Muscle layer of duodenum (tissue), 2 donors: ENCODE measurements around the gene GRID1.
"Not testable (repeated sequence)": the region's sequence is repeated elsewhere in the genome, so short reads cannot be mapped to it uniquely, and the experiment has no call there.

Experiments used
- H3K27ac ChIP-seq: one replicate; pipeline ENCODE4 v1.7.0; 2013; ENCODE audit warnings: mild to moderate bottlenecking, low read length
- H3K27me3 ChIP-seq: one replicate; pipeline ENCODE4 v1.7.0; 2013; ENCODE audit warnings: low read depth, mild to moderate bottlenecking, control low read depth, low read length
- H3K36me3 ChIP-seq, 2 donors: one replicate each; pipeline ENCODE4 v1.7.0; 2013; ENCODE audit warnings: low read length in 2 of 2, control low read depth in 1 of 2, mild to moderate bottlenecking in 1 of 2; ENCODE audit not compliant: insufficient read depth in 2 of 2, control insufficient read depth in 1 of 2
- H3K4me1 ChIP-seq, 2 donors: one replicate each; pipeline ENCODE4 v1.7.0; 2013; ENCODE audit warnings: low read length in 2 of 2, mild to moderate bottlenecking in 2 of 2, control low read depth in 1 of 2, moderate library complexity in 1 of 2; ENCODE audit not compliant: insufficient read depth in 2 of 2, control insufficient read depth in 1 of 2
- H3K4me3 ChIP-seq, 2 donors: one replicate each; pipeline ENCODE4 v1.7.0; 2013; ENCODE audit warnings: low read length in 2 of 2, low read depth in 1 of 2, mild to moderate bottlenecking in 1 of 2
- H3K9me3 ChIP-seq, 2 donors: one replicate each; pipeline ENCODE4 v1.7.0; 2013; ENCODE audit warnings: low read length in 2 of 2, control low read depth in 1 of 2, mild to moderate bottlenecking in 1 of 2; ENCODE audit not compliant: control insufficient read depth in 1 of 2
- donor health status: healthy.

GRID1 gene

GRCh38 chr10:85851934-85852333 is 514.7 kb downstream of the GRID1 start:
- no peaks in the 10 kb centered on the region for H3K36me3 ChIP-seq
- no peak overlapping the region for H3K4me3 ChIP-seq
- no peak overlapping the region for H3K27ac ChIP-seq
- no peaks in the 10 kb centered on the region for H3K27me3 ChIP-seq
- no peaks in the 10 kb centered on the region for H3K4me1 ChIP-seq
- H3K9me3 ChIP-seq: peaks cover 0 to 8% of the 10 kb centered on the region in 2 donors

- H3K27me3 ChIP-seq: no peaks in the 10 kb centered on the region
- H3K36me3 ChIP-seq: no peaks in the 10 kb centered on the region
- no peak overlapping the region for H3K27ac ChIP-seq
- no peak overlapping the region for H3K4me3 ChIP-seq
- no peaks in the 10 kb centered on the region for H3K4me1 ChIP-seq
- peaks cover 0 to 8% of the 10 kb centered on the region in 2 donors for H3K9me3 ChIP-seq
These were observed 515.3 kb downstream of the GRID1 start for GRCh38 chr10:85851325-85851724.

- no peaks in the 10 kb centered on the region for H3K4me1 ChIP-seq
- no peaks in the 10 kb centered on the region for H3K36me3 ChIP-seq
- no peak overlapping the region for H3K4me3 ChIP-seq
- peaks cover 0 to 8% of the 10 kb centered on the region in 2 donors for H3K9me3 ChIP-seq
- no peaks in the 10 kb centered on the region for H3K27me3 ChIP-seq
- H3K27ac ChIP-seq: no peak overlapping the region
These were observed 515.9 kb downstream of the GRID1 start for GRCh38 chr10:85850736-85851135.

GRCh38 chr10:85849315-85849714 is 517.3 kb downstream of the GRID1 start:
- H3K27ac ChIP-seq: no peak overlapping the region
- H3K9me3 ChIP-seq: peaks cover 0 to 8% of the 10 kb centered on the region in 2 donors
- no peaks in the 10 kb centered on the region for H3K36me3 ChIP-seq
- H3K4me3 ChIP-seq: no peak overlapping the region
- no peaks in the 10 kb centered on the region for H3K4me1 ChIP-seq
- no peaks in the 10 kb centered on the region for H3K27me3 ChIP-seq

- Histone ChIP-seq H3K9me3 (peaks cover 0 to 8% of the 10 kb centered on the region in 2 donors), H3K36me3 (no peaks in the 10 kb centered on the region), H3K4me3 (no peak overlapping the region), H3K27me3 (no peaks in the 10 kb centered on the region), H3K4me1 (no peaks in the 10 kb centered on the region), H3K27ac (no peak overlapping the region)
These were observed 517.8 kb downstream of the GRID1 start for GRCh38 chr10:85848756-85849155.

GRCh38 chr10:85847085-85847484 is 519.5 kb downstream of the GRID1 start:
- no peak overlapping the region for H3K27ac ChIP-seq
- no peaks in the 10 kb centered on the region for H3K27me3 ChIP-seq
- peaks cover 0 to 8% of the 10 kb centered on the region in 2 donors for H3K9me3 ChIP-seq
- H3K4me1 ChIP-seq: no peaks in the 10 kb centered on the region
- no peak overlapping the region for H3K4me3 ChIP-seq
- no peaks in the 10 kb centered on the region for H3K36me3 ChIP-seq

- not testable (repeated sequence) for H3K27me3 ChIP-seq, H3K4me3 ChIP-seq, H3K36me3 ChIP-seq, H3K4me1 ChIP-seq, H3K27ac ChIP-seq
- H3K9me3 ChIP-seq: peaks cover 12 to 29% of the 10 kb centered on the region in 2 donors
These were observed 527.9 kb downstream of the GRID1 start for GRCh38 chr10:85838660-85839059.

GRCh38 chr10:85832988-85833387 is 533.6 kb downstream of the GRID1 start:
- Histone ChIP-seq H3K27me3 (no peaks in the 10 kb centered on the region), H3K36me3 (no peaks in the 10 kb centered on the region), H3K27ac (no peak overlapping the region), H3K4me3 (no peak overlapping the region), H3K4me1 (no peaks in the 10 kb centered on the region), H3K9me3 (peaks cover 6 to 24% of the 10 kb centered on the region in 2 donors)

- Histone ChIP-seq H3K27ac (no peak overlapping the region), H3K36me3 (no peaks in the 10 kb centered on the region), H3K4me1 (no peaks in the 10 kb centered on the region), H3K9me3 (peaks cover 0 to 11% of the 10 kb centered on the region in 2 donors), H3K27me3 (no peaks in the 10 kb centered on the region), H3K4me3 (no peak overlapping the region)
These were observed 535.2 kb downstream of the GRID1 start for GRCh38 chr10:85831422-85831821.

GRCh38 chr10:85826377-85826776 is 540.2 kb downstream of the GRID1 start:
- Histone ChIP-seq H3K36me3 (no peaks in the 10 kb centered on the region), H3K9me3 (no peaks in the 10 kb centered on the region), H3K27me3 (no peaks in the 10 kb centered on the region), H3K4me3 (no peak overlapping the region), H3K4me1 (no peaks in the 10 kb centered on the region), H3K27ac (no peak overlapping the region)

GRCh38 chr10:85811405-85811804 is 555.2 kb downstream of the GRID1 start:
- peaks cover 0 to 22% of the 10 kb centered on the region in 2 donors for H3K9me3 ChIP-seq
- peak overlapping the region in 1 of 2 donors; percentile 38 for H3K4me3 ChIP-seq

GRCh38 chr10:85810674-85811073 is 555.9 kb downstream of the GRID1 start:
- H3K36me3 ChIP-seq: no peaks in the 10 kb centered on the region
- peak overlapping the region in 1 of 2 donors; percentile 38 for H3K4me3 ChIP-seq
- H3K27ac ChIP-seq: no peak overlapping the region
- H3K27me3 ChIP-seq: no peaks in the 10 kb centered on the region
- H3K9me3 ChIP-seq: peaks cover 0 to 22% of the 10 kb centered on the region in 2 donors
- no peaks in the 10 kb centered on the region for H3K4me1 ChIP-seq

More at GRCh38 chr10:85811405-85811804, 555.2 kb downstream of the GRID1 start:
- Histone ChIP-seq H3K4me1 (no peaks in the 10 kb centered on the region), H3K36me3 (no peaks in the 10 kb centered on the region), H3K27ac (no peak overlapping the region), H3K27me3 (no peaks in the 10 kb centered on the region)
